Spleen (tissue), 11 donors: Measurements from ENCODE around the gene RNPS1. TPM values are rescaled to one million over a fixed set of nuclear protein-coding genes. Genes with fewer than 3 reads are reported as not detected.
"Not testable (repeated sequence)": the region's sequence is repeated elsewhere in the genome, so short reads cannot be mapped to it uniquely, and the experiment has no call there.

Experiments
- DNase-seq: peaks from one replicate; pipeline ENCODE4 v3.0.0-alpha.2; 2020
- H3K27ac ChIP-seq, 8 donors: fragments of 200-600 bp; sonication (generic) in 7 of 8; 1 replicate in 4 of 8; 2 replicates in 4 of 8; pipeline versions ENCODE4 v1.5.0 to v1.8.0; 2016 to 2021; ENCODE audit warnings: inconsistent platforms in 4 of 8, mild to moderate bottlenecking in 4 of 8, moderate library complexity in 1 of 8
- H3K27me3 ChIP-seq, 7 donors: fragments of 200-600 bp; sonication (generic) in 6 of 7; replicated peaks in 1 of 7; 1 replicate in 4 of 7; 2 replicates in 3 of 7; pipeline versions ENCODE4 v1.5.0 to v1.8.0; 2016 to 2021; ENCODE audit warnings: inconsistent platforms in 3 of 7, mild to moderate bottlenecking in 1 of 7
- H3K36me3 ChIP-seq, 6 donors: fragments of 200-600 bp; sonication (generic) in 5 of 6; 1 replicate in 4 of 6; 2 replicates in 2 of 6; pipeline versions ENCODE4 v1.5.0 to v1.8.0; 2016 to 2021; ENCODE audit warnings: inconsistent platforms in 2 of 6
- H3K4me1 ChIP-seq, 6 donors: fragments of 200-600 bp; sonication (generic) in 5 of 6; 1 replicate in 3 of 6; 2 replicates in 3 of 6; pipeline versions ENCODE4 v1.5.0 to v1.8.0; 2016 to 2021; ENCODE audit warnings: inconsistent platforms in 3 of 6
- H3K4me3 ChIP-seq, 8 donors: fragments of 200-600 bp; sonication (generic) in 7 of 8; 1 replicate in 4 of 8; 2 replicates in 4 of 8; pipeline versions ENCODE4 v1.5.0 to v1.8.0; 2016 to 2021; ENCODE audit warnings: inconsistent platforms in 4 of 8, mild to moderate bottlenecking in 4 of 8, moderate library complexity in 2 of 8
- H3K9me3 ChIP-seq, 8 donors: fragments of 200-600 bp; sonication (generic) in 7 of 8; 1 replicate in 4 of 8; 2 replicates in 4 of 8; pipeline versions ENCODE4 v1.5.0 to v1.8.0; 2016 to 2021; ENCODE audit warnings: inconsistent platforms in 4 of 8
- CTCF ChIP-seq, 11 experiments: fragments of 200-600 bp in 7 of 11; fragments of 450-650 bp in 4 of 11; sonication (generic) in 4 of 11; IDR thresholded peaks in 8 of 11; conservative IDR thresholded peaks in 3 of 11; 1 replicate in 7 of 11; 2 replicates in 4 of 11; pipeline versions ENCODE4 v1.4.0 to v1.8.0; 2016 to 2021; ENCODE audit warnings: antibody characterized with exemption in 11 of 11, inconsistent platforms in 4 of 11, mild to moderate bottlenecking in 1 of 11
- POLR2A ChIP-seq, 3 donors: fragments of 450-650 bp; IDR thresholded peaks; one replicate each; pipeline ENCODE4 v1.5.1; 2017; ENCODE audit warnings: antibody characterized with exemption in 3 of 3, mild to moderate bottlenecking in 1 of 3
- POLR2AphosphoS5 ChIP-seq, 3 donors: sonication (generic); formaldehyde crosslinking; IDR thresholded peaks; one replicate each; pipeline ENCODE4 v1.5.1; 2017; ENCODE audit warnings: antibody characterized with exemption in 3 of 3
- WGBS, 5 donors: extraction: QIAGEN DNeasy Blood & Tissue Kit in 3 of 5; methylation state at CpG; one replicate each; pipeline versions ENCODE4 v1.1.5 to v1.1.7; 2013 to 2018; 5-methylcytosine and 5-hydroxymethylcytosine counted together
- intact Hi-C: fragments of 100-400 bp; cut with DNase I; formaldehyde crosslinking; loops from one replicate; pipeline ENCODE4 v1.15.0; 2023; ENCODE audit warnings: low total_unique reads
- polyA plus RNA-seq, 3 donors: library from polyadenylated mRNA; stranded (reverse); fragments of 200-250 nt; gene quantifications; one replicate each; pipeline ENCODE4 v1.2.1, GENCODE V29; 2013
- total RNA-seq, 7 donors: library from RNA; depleted of rRNA in 3 of 7; stranded (reverse); fragments of >200 nt in 3 of 7; fragmentation: NEBNext Ultra II Directional in 4 of 7; extraction: Animal tissue kit (Norgen Biotek cat#: 25700) in 4 of 7; gene quantifications; one replicate each; pipeline versions ENCODE4 v1.1.0 to v1.2.1, GENCODE V29; 2016 to 2021
- donor health status: healthy with polysubstance abuse.
- donor health status: DM: no; HTN: no; CAD: no; lungs with moderate emphysema.
- donor health status: DM: no; HTN: no; CAD: no.
- donor health status: Bipolar disorder and iron deficiency.
- donor health status: healthy.
- donor health status: DM: no; HTN: no; CAD: no.
- donor health status: DM: yes; HTN: yes; CAD: no.

Gene RNPS1
- total and polyA plus RNA-seq, 10 donors: 119 to 180 (median 130) TPM

GRCh38 chr16:2270070-2270462, 2.1 kb upstream of the RNPS1 start:
- intact Hi-C loops: no loop called here
- Histone ChIP-seq H3K4me1 (peaks cover 28 to 65% (median 38%) of the 10 kb centered on the region in 6 donors), H3K36me3 (peaks cover 0 to 10% (median under 1%) of the 10 kb centered on the region in 6 donors), H3K4me3 (peak overlapping the region in 1 of 8 donors; percentile 99), H3K27me3 (no peaks in the 10 kb centered on the region), H3K9me3 (no peaks in the 10 kb centered on the region), H3K27ac (no peak overlapping the region)
- TF ChIP-seq POLR2AphosphoS5 (IDR thresholded peaks at IDR 0.05): no peak
- TF ChIP-seq POLR2A (IDR thresholded peaks at IDR 0.05): no peak
- no peak for TF ChIP-seq CTCF (IDR thresholded peaks at IDR 0.05 in 8 of 11, conservative IDR thresholded peaks at IDR 0.05 in 3 of 11)
- WGBS, 5 donors: 86 to 91% (median 87%) methylated on average over 7 to 9 of the region's 9 CpGs
- DNase-seq: no peak

DNA sequence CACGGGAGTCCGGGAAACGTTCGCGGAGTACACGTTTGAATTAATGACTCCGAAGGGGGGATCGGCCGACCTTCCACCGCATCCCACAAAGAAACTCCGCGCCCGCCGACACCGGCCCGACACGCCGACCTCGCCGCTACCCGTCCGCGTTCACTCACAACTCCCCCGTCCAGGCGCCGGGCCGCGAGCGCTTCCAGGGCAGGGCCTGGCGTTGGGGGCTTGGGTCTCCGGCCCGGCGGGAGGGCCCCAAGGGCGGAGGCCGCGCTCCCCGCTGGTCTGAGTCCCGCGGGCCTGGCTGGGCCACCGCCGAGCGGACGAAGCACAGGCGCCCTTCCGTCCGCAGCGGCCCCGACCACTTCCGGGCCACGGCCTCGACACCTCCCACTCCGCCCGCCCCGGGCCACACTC, 417 bp downstream of the RNPS1 start:
- Histone ChIP-seq H3K36me3 (peaks cover 0 to 36% (median 23%) of the 10 kb centered on the region in 6 donors), H3K4me1 (peaks cover 33 to 83% (median 45%) of the 10 kb centered on the region in 6 donors), H3K27ac (peak overlapping the region; percentile 96 to 100 (median 98)), H3K4me3 (peak overlapping the region; percentile 68 to 99 (median 94))
- 0 to 2% (median 1%) methylated on average over 6 to 54 of the region's 54 CpGs for WGBS, 5 donors
- H3K9me3 ChIP-seq, intact Hi-C loops, H3K27me3 ChIP-seq, DNase-seq: not testable (repeated sequence)

- H3K36me3 ChIP-seq: peaks cover 0 to 42% (median 29%) of the 10 kb centered on the region in 6 donors
- peak overlapping the region; percentile 68 to 99 (median 94) for H3K4me3 ChIP-seq
- 4 to 21% (median 17%) methylated on average over 6 to 12 of the region's 12 CpGs for WGBS, 5 donors
- H3K27me3 ChIP-seq, DNase-seq, H3K9me3 ChIP-seq, intact Hi-C loops: not testable (repeated sequence)
- H3K27ac ChIP-seq: peak overlapping the region in 5 of 8 donors; percentile 96 to 100 (median 98)
- H3K4me1 ChIP-seq: peaks cover 33 to 78% (median 45%) of the 10 kb centered on the region in 6 donors
These were observed 1.0 kb downstream of the RNPS1 start for GRCh38 chr16:2266887-2267286.

- H3K9me3 ChIP-seq, H3K4me3 ChIP-seq, intact Hi-C loops, H3K27ac ChIP-seq, H3K27me3 ChIP-seq, DNase-seq: not testable (repeated sequence)
- peaks cover 0 to 80% (median 68%) of the 10 kb centered on the region in 6 donors for H3K36me3 ChIP-seq
- peaks cover 19 to 44% (median 28%) of the 10 kb centered on the region in 6 donors for H3K4me1 ChIP-seq
- 84 to 95% (median 90%) methylated on average over 8 to 14 of the region's 14 CpGs for WGBS, 5 donors
These were observed 4.9 kb downstream of the RNPS1 start for GRCh38 chr16:2263026-2263425.

GRCh38 chr16:2260250-2260649, 7.7 kb downstream of the RNPS1 start:
- intact Hi-C loops: no loop called here
- TF ChIP-seq POLR2A (IDR thresholded peaks at IDR 0.05) (no peak), CTCF (IDR thresholded peaks at IDR 0.05 in 8 of 11, conservative IDR thresholded peaks at IDR 0.05 in 3 of 11) (no peak), POLR2AphosphoS5 (IDR thresholded peaks at IDR 0.05) (no peak)
- Histone ChIP-seq H3K4me1 (peaks cover 6 to 22% (median 9%) of the 10 kb centered on the region in 6 donors), H3K4me3 (no peak overlapping the region), H3K27me3 (no peaks in the 10 kb centered on the region), H3K36me3 (peaks cover 3 to 100% (median 95%) of the 10 kb centered on the region in 6 donors), H3K27ac (no peak overlapping the region), H3K9me3 (no peaks in the 10 kb centered on the region)
- WGBS, 5 donors: 95 to 98% (median 97%) methylated on average over 8 of the region's 8 CpGs
- no peak for DNase-seq

DNA sequence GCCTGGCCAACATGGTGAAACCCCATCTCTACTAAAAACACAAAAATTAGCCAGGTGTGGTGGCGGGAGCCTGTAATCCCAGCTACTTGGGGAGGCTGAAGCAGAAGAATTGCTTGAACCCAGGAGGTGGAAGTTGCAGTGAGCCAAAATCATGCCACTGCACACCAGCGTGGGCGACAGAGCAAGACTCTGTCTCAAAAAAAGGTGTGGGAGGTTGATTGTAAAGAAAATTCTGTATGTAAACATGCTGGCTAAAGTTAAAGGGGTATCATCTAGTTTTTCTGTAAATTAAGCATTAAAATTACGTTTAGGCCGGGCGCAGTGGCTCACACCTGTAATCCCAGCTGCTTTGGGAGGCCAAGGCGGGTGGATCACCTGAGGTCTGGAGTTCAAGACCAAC, 9.4 kb downstream of the RNPS1 start:
- H3K4me1 ChIP-seq: peaks cover 0 to 12% (median 3%) of the 10 kb centered on the region in 6 donors
- intact Hi-C loops, H3K4me3 ChIP-seq, H3K27me3 ChIP-seq, H3K27ac ChIP-seq, DNase-seq, H3K9me3 ChIP-seq: not testable (repeated sequence)
- 91 to 97% (median 96%) methylated on average over 7 of the region's 7 CpGs for WGBS, 5 donors
- H3K36me3 ChIP-seq: peaks cover 3 to 100% (median 99%) of the 10 kb centered on the region in 6 donors
